Measurements from ENCODE around the gene BHLHE23. TPM values are rescaled to one million over a fixed set of nuclear protein-coding genes. Genes with fewer than 3 reads are reported as not detected.

The BHLHE23 gene
- total RNA-seq, 2 experiments from 2014 or later = not detected

DNA sequence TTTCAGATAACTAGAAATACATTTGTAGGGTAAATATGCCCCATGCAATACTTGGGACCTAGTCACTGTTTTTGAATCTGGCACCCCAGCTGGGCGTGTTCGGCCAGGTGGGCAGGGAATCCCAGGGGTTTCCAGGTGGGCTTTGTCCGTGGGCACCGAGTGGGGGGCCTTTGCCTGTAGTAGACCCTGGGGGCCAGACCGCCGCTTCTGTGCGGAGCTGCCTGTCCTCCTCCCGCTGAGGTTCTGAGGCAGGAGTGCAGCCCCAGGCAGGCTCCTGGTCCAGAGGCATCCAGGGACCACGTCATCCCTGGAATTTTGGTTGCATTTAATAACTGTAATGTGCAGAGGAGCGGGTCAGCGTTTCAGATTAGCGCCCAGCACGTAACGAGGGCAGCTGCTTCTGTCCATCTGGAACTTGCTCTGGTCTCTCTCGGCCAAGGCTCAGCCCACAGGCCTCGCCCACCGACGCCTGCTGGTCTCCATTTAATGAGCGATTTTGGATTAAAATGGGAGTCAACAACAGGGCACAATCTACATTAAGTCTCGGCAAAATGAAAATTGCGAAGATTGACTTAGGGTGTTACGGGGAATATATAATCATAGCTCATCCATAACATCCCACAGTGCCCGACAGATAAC, 12.8 kb downstream of the BHLHE23 start:
- intact Hi-C loops (cut with micrococcal nuclease; ENCODE audit: unreplicated experiment) = no loop called here
- H3K4me1 ChIP-seq (ENCODE audit: insufficient read depth, low read length, poor library complexity, severe bottlenecking) = no peaks in the 10 kb centered on the region
- H3K27ac ChIP-seq (ENCODE audit: low read depth, low read length, poor library complexity, severe bottlenecking) = no peak overlapping the region
- H2AFZ ChIP-seq (ENCODE audit: low read length) = no peak overlapping the region
- no peaks in the 10 kb centered on the region for H3K9me3 ChIP-seq (ENCODE audit: low read length)
- CTCF ChIA-PET (ENCODE audit: unreplicated experiment) = no interaction called here
- no peak overlapping the region for H3K4me3 ChIP-seq (ENCODE audit: low read depth, low read length, poor library complexity, severe bottlenecking)
- H4K20me1 ChIP-seq (ENCODE audit: insufficient read depth, low read length) = no peaks in the 10 kb centered on the region
- no peak for DNase-seq (ENCODE audit: low spot score)
- H3K4me2 ChIP-seq (ENCODE audit: low read length) = no peak overlapping the region
- no peaks in the 10 kb centered on the region for H3K9me2 ChIP-seq (ENCODE audit: insufficient read depth, low read length)
- no TSS peak for BruUV-seq (replicated peaks)
- POLR2A ChIA-PET = no interaction called here
- no peaks in the 10 kb centered on the region for H3K36me3 ChIP-seq (ENCODE audit: insufficient read depth, low read length)
- TF ChIP-seq, protein P1, sequence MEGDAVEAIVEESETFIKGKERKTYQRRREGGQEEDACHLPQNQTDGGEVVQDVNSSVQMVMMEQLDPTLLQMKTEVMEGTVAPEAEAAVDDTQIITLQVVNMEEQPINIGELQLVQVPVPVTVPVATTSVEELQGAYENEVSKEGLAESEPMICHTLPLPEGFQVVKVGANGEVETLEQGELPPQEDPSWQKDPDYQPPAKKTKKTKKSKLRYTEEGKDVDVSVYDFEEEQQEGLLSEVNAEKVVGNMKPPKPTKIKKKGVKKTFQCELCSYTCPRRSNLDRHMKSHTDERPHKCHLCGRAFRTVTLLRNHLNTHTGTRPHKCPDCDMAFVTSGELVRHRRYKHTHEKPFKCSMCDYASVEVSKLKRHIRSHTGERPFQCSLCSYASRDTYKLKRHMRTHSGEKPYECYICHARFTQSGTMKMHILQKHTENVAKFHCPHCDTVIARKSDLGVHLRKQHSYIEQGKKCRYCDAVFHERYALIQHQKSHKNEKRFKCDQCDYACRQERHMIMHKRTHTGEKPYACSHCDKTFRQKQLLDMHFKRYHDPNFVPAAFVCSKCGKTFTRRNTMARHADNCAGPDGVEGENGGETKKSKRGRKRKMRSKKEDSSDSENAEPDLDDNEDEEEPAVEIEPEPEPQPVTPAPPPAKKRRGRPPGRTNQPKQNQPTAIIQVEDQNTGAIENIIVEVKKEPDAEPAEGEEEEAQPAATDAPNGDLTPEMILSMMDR (conservative IDR thresholded peaks at IDR 0.05; ENCODE audit: low read length) = no peak
- no peak for TF ChIP-seq EZH2phosphoT487 (IDR thresholded peaks at IDR 0.05; ENCODE audit: borderline replicate concordance, low read depth, low read length)
- H3K79me2 ChIP-seq (ENCODE audit: insufficient read depth, low read depth, low read length) = no peaks in the 10 kb centered on the region

GRCh38 chr20:62991863-62992262, 14.9 kb downstream of the BHLHE23 start:
- no peaks in the 10 kb centered on the region for H3K36me3 ChIP-seq (ENCODE audit: insufficient read depth, low read length)
- intact Hi-C loops (cut with micrococcal nuclease; ENCODE audit: unreplicated experiment) = no loop called here
- no TSS peak for BruUV-seq (replicated peaks)
- H3K79me2 ChIP-seq (ENCODE audit: insufficient read depth, low read depth, low read length) = no peaks in the 10 kb centered on the region
- no peaks in the 10 kb centered on the region for H3K9me2 ChIP-seq (ENCODE audit: insufficient read depth, low read length)
- no peak overlapping the region for H3K27ac ChIP-seq (ENCODE audit: low read depth, low read length, poor library complexity, severe bottlenecking)
- DNase-seq (ENCODE audit: low spot score) = no peak
- ChIA-PET CTCF (ENCODE audit: unreplicated experiment) (no interaction called here), POLR2A (no interaction called here)
- TF ChIP-seq EZH2phosphoT487 (IDR thresholded peaks at IDR 0.05; ENCODE audit: borderline replicate concordance, low read depth, low read length) = no peak
- TF ChIP-seq, protein P1 (conservative IDR thresholded peaks at IDR 0.05; ENCODE audit: low read length) = no peak
- H3K4me2 ChIP-seq (ENCODE audit: low read length) = no peak overlapping the region
- no peaks in the 10 kb centered on the region for H3K9me3 ChIP-seq (ENCODE audit: low read length)
- no peak overlapping the region for H2AFZ ChIP-seq (ENCODE audit: low read length)
- no peak overlapping the region for H3K4me3 ChIP-seq (ENCODE audit: low read depth, low read length, poor library complexity, severe bottlenecking)
- no peaks in the 10 kb centered on the region for H3K4me1 ChIP-seq (ENCODE audit: insufficient read depth, low read length, poor library complexity, severe bottlenecking)
- no peaks in the 10 kb centered on the region for H4K20me1 ChIP-seq (ENCODE audit: insufficient read depth, low read length)

DNA sequence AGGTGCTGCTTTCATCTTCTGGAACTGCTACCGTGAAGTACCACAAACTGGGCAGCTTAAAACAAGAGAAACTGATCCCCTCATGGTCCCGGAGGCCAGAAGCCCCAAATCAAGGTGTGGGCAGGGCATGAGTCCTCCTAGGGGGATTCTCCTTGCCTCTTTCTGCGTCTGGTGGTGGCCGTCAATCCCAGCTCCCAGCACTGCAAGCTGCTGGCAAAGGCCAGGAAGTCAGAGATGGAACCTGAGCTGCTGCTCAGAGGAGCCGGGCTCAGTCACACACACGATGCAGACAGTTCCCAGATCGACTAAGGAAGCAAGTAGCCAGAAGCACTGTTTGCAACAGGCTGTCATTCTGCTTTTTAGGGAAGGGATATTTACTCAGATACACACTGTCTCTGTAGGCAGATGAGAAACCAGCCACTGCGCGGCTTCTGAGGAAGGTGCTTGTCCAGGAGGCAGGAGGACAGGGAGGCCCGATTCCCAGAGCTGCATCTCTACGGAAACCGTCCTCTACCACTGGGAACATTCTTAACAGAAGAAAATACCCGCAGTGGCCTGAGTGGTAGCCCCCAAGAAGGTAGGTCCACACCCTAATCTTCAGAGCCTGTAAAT, 15.5 kb downstream of the BHLHE23 start:
- Histone ChIP-seq H3K4me1 (ENCODE audit: insufficient read depth, low read length, poor library complexity, severe bottlenecking) (no peaks in the 10 kb centered on the region), H2AFZ (ENCODE audit: low read length) (no peak overlapping the region), H3K79me2 (ENCODE audit: insufficient read depth, low read depth, low read length) (no peaks in the 10 kb centered on the region), H3K36me3 (ENCODE audit: insufficient read depth, low read length) (no peaks in the 10 kb centered on the region), H3K27ac (ENCODE audit: low read depth, low read length, poor library complexity, severe bottlenecking) (no peak overlapping the region), H3K9me3 (ENCODE audit: low read length) (no peaks in the 10 kb centered on the region), H3K9me2 (ENCODE audit: insufficient read depth, low read length) (no peaks in the 10 kb centered on the region), H3K4me2 (ENCODE audit: low read length) (no peak overlapping the region), H4K20me1 (ENCODE audit: insufficient read depth, low read length) (no peaks in the 10 kb centered on the region), H3K4me3 (ENCODE audit: low read depth, low read length, poor library complexity, severe bottlenecking) (no peak overlapping the region)
- no peak for DNase-seq (ENCODE audit: low spot score)
- intact Hi-C loops (cut with micrococcal nuclease; ENCODE audit: unreplicated experiment) = no loop called here
- BruUV-seq (replicated peaks) = no TSS peak
- ChIA-PET CTCF (ENCODE audit: unreplicated experiment) (no interaction called here), POLR2A (interaction anchor here (0.6 to 1.0 kb wide), 2 partner anchors 37 to 363 kb away, joined by 3 read pairs; no protein-coding TSS in a partner anchor)
- TF ChIP-seq, protein P1 (conservative IDR thresholded peaks at IDR 0.05; ENCODE audit: low read length) = no peak
- no peak for TF ChIP-seq EZH2phosphoT487 (IDR thresholded peaks at IDR 0.05; ENCODE audit: borderline replicate concordance, low read depth, low read length)

Measured in OCI-LY7 (cell line).